Measurements from ENCODE around the gene BUB3. TPM values are rescaled to one million over a fixed set of nuclear protein-coding genes. Genes with fewer than 3 reads are reported as not detected.

The BUB3 gene
- total and polyA plus RNA-seq, 2 of the 8 experiments (the other 6 are each of a cell fraction or from before 2014, with no cell fraction given) = 183 to 207 TPM

DNA sequence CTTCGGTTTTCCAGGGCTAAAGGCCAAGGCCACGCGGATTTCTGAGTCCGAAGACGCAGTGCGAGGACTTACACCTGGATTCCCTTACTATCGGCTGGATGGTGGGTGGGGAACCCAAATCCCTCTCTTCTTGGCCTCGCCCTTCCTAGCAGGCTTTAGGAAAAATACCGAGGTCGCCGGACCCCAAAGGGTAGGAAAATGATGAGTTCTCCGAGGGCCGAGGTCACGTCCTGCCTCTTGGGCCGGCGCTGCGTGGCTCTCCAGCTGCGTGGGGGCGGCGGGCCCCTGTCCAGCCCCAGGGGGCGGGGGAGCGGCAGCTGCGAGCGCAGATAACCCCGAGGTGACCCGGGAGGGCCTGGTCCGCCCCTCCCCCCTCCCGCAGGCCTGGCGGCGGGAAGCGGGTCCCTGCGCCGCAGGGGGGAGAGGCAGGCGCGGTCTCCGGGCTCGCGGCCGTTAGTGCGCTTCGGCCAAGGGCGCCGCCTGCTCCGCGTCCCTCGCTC lies 19.2 kb upstream of the BUB3 start (continued):
- TF ChIP-seq, protein P1, sequence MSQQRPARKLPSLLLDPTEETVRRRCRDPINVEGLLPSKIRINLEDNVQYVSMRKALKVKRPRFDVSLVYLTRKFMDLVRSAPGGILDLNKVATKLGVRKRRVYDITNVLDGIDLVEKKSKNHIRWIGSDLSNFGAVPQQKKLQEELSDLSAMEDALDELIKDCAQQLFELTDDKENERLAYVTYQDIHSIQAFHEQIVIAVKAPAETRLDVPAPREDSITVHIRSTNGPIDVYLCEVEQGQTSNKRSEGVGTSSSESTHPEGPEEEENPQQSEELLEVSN (IDR thresholded peaks at IDR 0.05) = 0 out of 2 replicates have a peak, but pooled peaks have one; percentile 5
- TF ChIP-seq SUZ12 (IDR thresholded peaks at IDR 0.05; ENCODE audit: low read length) (no peak; the same call in none of the 2 replicates), TAF7 (optimal IDR thresholded peaks at IDR 0.05; ENCODE audit: borderline replicate concordance, low read depth, low read length) (no peak), PHF8 (conservative IDR thresholded peaks at IDR 0.05; ENCODE audit: low read depth, low read length) (no peak), CBX5 (IDR thresholded peaks at IDR 0.05; ENCODE audit: low read depth, low read length) (no peak), MAFK (IDR thresholded peaks at IDR 0.05; ENCODE audit: low read depth, low read length) (no peak), SAP30 (IDR thresholded peaks at IDR 0.05; ENCODE audit: insufficient read depth, insufficient replicate concordance, low read length) (no peak), EZH2 (IDR thresholded peaks at IDR 0.05; ENCODE audit: low read depth, low read length, severe bottlenecking) (peak; percentile 15)
- TF ChIP-seq, protein P2, sequence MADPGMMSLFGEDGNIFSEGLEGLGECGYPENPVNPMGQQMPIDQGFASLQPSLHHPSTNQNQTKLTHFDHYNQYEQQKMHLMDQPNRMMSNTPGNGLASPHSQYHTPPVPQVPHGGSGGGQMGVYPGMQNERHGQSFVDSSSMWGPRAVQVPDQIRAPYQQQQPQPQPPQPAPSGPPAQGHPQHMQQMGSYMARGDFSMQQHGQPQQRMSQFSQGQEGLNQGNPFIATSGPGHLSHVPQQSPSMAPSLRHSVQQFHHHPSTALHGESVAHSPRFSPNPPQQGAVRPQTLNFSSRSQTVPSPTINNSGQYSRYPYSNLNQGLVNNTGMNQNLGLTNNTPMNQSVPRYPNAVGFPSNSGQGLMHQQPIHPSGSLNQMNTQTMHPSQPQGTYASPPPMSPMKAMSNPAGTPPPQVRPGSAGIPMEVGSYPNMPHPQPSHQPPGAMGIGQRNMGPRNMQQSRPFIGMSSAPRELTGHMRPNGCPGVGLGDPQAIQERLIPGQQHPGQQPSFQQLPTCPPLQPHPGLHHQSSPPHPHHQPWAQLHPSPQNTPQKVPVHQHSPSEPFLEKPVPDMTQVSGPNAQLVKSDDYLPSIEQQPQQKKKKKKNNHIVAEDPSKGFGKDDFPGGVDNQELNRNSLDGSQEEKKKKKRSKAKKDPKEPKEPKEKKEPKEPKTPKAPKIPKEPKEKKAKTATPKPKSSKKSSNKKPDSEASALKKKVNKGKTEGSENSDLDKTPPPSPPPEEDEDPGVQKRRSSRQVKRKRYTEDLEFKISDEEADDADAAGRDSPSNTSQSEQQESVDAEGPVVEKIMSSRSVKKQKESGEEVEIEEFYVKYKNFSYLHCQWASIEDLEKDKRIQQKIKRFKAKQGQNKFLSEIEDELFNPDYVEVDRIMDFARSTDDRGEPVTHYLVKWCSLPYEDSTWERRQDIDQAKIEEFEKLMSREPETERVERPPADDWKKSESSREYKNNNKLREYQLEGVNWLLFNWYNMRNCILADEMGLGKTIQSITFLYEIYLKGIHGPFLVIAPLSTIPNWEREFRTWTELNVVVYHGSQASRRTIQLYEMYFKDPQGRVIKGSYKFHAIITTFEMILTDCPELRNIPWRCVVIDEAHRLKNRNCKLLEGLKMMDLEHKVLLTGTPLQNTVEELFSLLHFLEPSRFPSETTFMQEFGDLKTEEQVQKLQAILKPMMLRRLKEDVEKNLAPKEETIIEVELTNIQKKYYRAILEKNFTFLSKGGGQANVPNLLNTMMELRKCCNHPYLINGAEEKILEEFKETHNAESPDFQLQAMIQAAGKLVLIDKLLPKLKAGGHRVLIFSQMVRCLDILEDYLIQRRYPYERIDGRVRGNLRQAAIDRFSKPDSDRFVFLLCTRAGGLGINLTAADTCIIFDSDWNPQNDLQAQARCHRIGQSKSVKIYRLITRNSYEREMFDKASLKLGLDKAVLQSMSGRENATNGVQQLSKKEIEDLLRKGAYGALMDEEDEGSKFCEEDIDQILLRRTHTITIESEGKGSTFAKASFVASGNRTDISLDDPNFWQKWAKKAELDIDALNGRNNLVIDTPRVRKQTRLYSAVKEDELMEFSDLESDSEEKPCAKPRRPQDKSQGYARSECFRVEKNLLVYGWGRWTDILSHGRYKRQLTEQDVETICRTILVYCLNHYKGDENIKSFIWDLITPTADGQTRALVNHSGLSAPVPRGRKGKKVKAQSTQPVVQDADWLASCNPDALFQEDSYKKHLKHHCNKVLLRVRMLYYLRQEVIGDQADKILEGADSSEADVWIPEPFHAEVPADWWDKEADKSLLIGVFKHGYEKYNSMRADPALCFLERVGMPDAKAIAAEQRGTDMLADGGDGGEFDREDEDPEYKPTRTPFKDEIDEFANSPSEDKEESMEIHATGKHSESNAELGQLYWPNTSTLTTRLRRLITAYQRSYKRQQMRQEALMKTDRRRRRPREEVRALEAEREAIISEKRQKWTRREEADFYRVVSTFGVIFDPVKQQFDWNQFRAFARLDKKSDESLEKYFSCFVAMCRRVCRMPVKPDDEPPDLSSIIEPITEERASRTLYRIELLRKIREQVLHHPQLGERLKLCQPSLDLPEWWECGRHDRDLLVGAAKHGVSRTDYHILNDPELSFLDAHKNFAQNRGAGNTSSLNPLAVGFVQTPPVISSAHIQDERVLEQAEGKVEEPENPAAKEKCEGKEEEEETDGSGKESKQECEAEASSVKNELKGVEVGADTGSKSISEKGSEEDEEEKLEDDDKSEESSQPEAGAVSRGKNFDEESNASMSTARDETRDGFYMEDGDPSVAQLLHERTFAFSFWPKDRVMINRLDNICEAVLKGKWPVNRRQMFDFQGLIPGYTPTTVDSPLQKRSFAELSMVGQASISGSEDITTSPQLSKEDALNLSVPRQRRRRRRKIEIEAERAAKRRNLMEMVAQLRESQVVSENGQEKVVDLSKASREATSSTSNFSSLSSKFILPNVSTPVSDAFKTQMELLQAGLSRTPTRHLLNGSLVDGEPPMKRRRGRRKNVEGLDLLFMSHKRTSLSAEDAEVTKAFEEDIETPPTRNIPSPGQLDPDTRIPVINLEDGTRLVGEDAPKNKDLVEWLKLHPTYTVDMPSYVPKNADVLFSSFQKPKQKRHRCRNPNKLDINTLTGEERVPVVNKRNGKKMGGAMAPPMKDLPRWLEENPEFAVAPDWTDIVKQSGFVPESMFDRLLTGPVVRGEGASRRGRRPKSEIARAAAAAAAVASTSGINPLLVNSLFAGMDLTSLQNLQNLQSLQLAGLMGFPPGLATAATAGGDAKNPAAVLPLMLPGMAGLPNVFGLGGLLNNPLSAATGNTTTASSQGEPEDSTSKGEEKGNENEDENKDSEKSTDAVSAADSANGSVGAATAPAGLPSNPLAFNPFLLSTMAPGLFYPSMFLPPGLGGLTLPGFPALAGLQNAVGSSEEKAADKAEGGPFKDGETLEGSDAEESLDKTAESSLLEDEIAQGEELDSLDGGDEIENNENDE (IDR thresholded peaks at IDR 0.05; ENCODE audit: insufficient replicate concordance, low read length) = no peak

All from H1 (cell line).